ENCODE data around the gene PITX1.

The PITX1 gene

GRCh38 chr5:135054546-135054945 lies 20.5 kb upstream of the PITX1 start:
- TF ChIP-seq ZNF274 (IDR thresholded peaks at IDR 0.05; ENCODE audit: low read depth, low read length) = no peak
- no peak overlapping the region for H3K4me3 ChIP-seq (ENCODE audit: low read length)

DNA sequence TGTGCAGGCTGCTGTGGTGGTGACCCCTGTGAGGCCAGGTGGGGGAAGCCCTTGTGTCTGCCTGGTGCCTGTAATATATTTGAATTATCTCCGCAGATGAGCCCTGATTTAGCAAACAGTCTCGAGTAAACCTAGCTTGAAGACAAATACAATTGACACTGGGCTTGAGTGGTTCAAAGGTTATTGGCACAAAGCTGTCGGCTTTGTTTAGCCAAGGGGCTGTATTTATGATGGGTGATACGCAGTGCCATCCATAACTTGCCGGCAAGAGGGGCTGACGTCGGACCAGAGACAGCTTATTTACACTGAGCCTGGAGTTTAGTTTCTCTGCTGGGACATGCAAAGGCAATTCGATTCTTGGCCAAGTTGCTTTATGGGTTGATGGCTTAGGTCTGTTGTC lies 20.0 kb upstream of the PITX1 start:
- H3K4me3 ChIP-seq (ENCODE audit: low read length) = no peak overlapping the region
- TF ChIP-seq ZNF274 (IDR thresholded peaks at IDR 0.05; ENCODE audit: low read depth, low read length) = no peak

DNA sequence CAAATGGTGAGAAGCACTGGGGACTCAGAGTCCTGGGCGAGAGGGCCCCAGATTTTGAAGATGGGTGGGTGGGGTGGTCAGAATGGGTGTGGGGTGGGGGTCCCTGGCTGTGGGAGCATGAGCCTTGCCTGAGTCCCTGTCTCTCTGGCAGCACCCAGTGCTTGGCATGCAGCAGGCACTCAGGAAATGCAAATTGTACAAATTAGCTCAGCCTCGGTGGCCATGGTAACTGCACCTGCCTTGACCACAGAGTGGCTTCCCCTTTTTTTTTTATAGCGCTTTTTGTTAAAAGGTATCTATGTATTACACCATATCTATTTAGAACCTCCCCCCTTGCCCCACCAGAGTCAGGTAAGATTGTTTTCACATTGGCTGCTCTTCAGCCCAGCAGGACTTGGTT lies 19.2 kb upstream of the PITX1 start:
- H3K4me3 ChIP-seq (ENCODE audit: low read length) = no peak overlapping the region; the same call in 1 of the 2 replicates
- TF ChIP-seq ZNF274 (IDR thresholded peaks at IDR 0.05; ENCODE audit: low read depth, low read length) = no peak

- H3K4me3 ChIP-seq (ENCODE audit: low read length) = no peak overlapping the region
- no peak for TF ChIP-seq ZNF274 (IDR thresholded peaks at IDR 0.05; ENCODE audit: low read depth, low read length)
Observed at GRCh38 chr5:135052511-135053145, 18.6 kb upstream of the PITX1 start.

DNA sequence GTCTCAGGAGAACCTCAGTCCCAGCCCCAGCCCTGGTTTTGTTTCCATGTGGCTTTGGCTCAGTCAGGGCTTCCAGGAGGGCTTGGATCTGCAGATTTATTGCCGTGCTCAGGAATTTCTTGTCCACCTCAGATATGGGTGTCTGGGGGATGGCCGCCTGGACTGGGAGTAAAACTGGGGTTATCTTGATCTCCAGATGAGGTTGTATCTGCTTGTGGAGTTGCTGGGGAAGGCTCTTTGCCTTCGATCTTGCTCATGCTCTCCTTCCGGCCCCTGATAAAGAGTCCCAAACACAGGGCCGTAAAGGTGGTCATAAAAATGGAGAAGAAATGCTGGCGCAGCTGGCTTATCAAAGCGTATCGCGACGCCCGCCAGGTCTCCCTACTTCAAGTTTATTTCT lies 17.8 kb upstream of the PITX1 start:
- H3K4me3 ChIP-seq (ENCODE audit: low read length) = no peak overlapping the region
- TF ChIP-seq ZNF274 (IDR thresholded peaks at IDR 0.05; ENCODE audit: low read depth, low read length) = no peak

DNA sequence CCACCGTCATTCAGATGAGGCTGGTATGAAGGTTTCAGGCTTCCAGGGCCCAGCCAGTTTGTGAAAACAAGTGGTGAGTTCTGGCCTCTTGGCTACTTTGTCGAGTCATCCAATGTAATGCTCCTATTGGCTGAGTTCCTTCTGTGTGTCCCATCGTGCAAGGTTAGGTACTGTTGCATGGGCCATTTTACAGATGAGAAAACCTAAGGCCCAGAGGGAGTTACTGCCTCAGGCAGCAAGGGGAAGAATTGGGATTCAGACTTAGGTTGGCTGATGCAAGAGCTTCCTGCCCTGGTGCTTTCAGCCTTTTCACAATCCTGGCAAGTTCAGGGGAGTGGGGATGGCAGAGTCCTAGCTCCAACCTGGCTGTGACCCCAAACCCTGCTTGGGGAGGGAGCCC lies 17.4 kb upstream of the PITX1 start:
- TF ChIP-seq ZNF274 (IDR thresholded peaks at IDR 0.05; ENCODE audit: low read depth, low read length) = no peak
- H3K4me3 ChIP-seq (ENCODE audit: low read length) = no peak overlapping the region

- TF ChIP-seq ZNF274 (IDR thresholded peaks at IDR 0.05; ENCODE audit: low read depth, low read length) = no peak
- H3K4me3 ChIP-seq (ENCODE audit: low read length) = no peak overlapping the region
Observed at GRCh38 chr5:135050244-135050767, 16.3 kb upstream of the PITX1 start.

DNA sequence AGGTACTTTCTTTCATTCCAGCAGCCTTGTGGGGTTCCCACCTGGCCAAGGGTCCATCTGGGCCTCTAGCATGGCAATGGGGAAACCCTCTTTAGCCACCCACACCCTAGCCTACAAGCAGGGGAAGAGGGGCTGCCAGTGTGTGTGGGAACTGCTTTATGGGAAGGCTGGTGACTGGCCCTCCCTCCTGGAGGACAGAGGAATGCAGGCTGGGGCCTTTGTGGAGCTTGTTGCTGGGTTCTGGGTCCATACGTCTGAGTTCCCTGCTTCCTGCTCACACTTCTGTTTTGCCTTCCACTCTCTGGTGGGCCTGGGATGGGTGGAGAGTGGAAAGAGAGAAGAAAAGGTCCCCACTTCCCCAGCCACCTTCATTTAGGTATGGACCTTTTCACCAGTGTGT lies 14.9 kb upstream of the PITX1 start:
- no peak overlapping the region for H3K4me3 ChIP-seq (ENCODE audit: low read length)
- TF ChIP-seq ZNF274 (IDR thresholded peaks at IDR 0.05; ENCODE audit: low read depth, low read length) = no peak

DNA sequence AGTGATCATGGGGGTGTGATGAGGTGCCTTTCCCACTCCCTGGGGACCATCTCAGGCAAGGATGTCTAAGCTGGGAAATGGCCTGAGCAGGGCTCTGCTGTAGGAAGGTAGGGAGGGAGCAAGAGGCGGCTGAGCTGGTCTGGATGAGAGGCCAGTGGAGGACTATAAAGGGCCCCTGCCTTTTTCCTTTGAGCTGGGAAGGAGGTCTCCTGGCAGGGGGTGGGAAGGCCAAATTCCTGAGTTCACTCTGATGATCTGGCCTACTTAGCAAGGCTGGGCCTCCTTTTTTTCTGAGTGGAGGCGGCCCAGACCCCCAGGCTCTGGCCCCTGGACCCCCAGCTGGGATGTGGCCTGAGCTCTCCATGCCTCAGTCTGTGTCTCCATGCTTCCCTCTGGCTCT lies 14.3 kb upstream of the PITX1 start:
- no peak overlapping the region for H3K4me3 ChIP-seq (ENCODE audit: low read length)
- no peak for TF ChIP-seq ZNF274 (IDR thresholded peaks at IDR 0.05; ENCODE audit: low read depth, low read length)

DNA sequence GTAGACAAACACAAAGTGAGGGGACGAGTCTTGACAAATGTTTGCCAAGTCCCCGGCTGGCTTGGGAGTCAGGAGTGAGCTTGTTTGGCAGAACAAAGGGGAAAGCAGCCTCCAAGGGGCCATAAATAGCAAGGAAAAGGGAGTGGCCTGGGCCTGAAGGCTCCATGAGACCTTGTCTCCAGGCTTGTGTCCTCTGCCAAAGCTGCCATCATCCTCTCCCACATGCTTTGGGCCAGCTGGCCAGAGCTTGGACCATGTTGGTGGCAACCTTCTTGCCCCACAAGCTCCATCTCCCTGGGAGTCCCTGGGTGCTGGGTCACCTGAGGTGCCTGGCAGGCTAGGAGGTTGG lies 13.3 kb upstream of the PITX1 start:
- no peak for TF ChIP-seq ZNF274 (IDR thresholded peaks at IDR 0.05; ENCODE audit: low read depth, low read length)
- no peak overlapping the region for H3K4me3 ChIP-seq (ENCODE audit: low read length)

DNA sequence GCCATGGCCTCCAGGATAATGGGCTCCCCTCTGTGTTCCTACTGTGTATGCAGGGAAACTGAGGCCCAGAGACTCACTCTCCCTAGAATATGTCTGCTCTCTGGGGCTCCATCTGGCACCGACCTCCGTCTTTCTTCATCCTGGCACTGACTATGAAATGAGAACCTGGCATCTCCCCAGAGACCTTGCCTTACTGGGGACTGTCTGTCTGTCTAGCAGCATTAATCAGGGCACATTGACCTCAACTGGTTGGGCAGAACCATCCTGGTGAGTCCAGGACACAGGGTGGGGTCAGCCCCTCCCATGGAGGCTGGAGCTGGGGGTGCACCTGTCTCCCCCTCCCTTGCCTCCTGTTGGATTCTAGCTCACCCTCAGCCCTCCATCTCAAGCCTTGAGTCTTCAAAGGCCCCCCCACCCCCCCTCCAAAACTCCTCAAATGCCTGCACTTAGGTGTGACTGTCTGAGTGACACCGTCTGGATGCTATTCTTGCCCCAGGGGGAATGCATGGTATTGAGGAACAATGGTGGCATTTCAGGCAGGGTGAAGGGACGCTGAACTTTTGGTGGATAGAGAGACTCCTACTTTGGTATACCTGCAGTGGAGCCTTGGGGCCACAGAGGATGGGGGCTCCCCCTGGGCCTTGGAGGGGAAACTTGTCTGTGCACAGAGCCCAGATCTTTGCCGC lies 12.8 kb upstream of the PITX1 start:
- no peak for TF ChIP-seq ZNF274 (IDR thresholded peaks at IDR 0.05; ENCODE audit: low read depth, low read length)

DNA sequence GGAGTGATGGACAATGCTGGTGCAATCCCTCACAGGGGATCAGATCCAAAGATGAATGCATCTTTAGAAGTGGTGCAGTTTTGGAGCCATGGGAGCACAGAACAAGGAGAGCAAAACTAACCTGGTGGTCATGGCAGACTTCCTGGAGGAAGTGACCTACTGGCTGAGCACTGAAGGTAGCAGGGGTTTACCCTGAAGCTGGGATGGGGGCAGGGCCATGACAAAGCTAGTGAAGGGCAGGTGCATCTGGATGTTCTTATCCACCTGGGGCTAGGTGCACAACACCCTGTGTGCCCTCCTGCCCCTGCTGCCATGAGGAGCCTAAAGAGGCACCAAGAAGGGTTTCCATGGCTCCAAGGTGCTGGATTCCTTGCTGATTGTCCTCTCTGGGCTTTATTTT lies 11.5 kb upstream of the PITX1 start:
- H3K4me3 ChIP-seq (ENCODE audit: low read length) = no peak overlapping the region
- TF ChIP-seq ZNF274 (IDR thresholded peaks at IDR 0.05; ENCODE audit: low read depth, low read length) = no peak

More for the DNA sequence above, 12.8 kb upstream of the PITX1 start:
- no peak overlapping the region for H3K4me3 ChIP-seq (ENCODE audit: low read length)

- H3K4me3 ChIP-seq (ENCODE audit: low read length) = no peak overlapping the region
- no peak for TF ChIP-seq ZNF274 (IDR thresholded peaks at IDR 0.05; ENCODE audit: low read depth, low read length)
Observed at GRCh38 chr5:135042595-135042994, 8.6 kb upstream of the PITX1 start.

DNA sequence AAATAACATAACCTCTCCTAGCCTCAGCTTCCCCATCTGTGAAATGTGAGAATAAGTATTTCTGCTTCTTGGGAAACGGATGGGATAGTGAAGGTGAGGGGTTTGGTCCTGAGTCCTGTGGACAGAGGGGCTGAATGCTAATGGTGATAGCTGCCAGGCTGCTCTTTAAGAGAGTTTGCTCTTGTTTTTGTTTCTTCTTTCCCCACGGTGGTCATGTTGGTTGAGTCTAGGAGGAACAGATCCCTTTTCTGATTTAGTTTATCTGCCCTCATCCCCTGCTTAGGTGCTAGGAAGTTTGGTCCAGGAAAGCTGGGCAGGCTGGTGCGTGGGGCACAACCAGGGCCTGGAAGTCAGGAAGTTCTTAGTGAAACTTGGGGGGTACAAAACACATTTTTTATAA lies 7.7 kb upstream of the PITX1 start:
- H3K4me3 ChIP-seq (ENCODE audit: low read length) = no peak overlapping the region
- TF ChIP-seq ZNF274 (IDR thresholded peaks at IDR 0.05; ENCODE audit: low read depth, low read length) = no peak

DNA sequence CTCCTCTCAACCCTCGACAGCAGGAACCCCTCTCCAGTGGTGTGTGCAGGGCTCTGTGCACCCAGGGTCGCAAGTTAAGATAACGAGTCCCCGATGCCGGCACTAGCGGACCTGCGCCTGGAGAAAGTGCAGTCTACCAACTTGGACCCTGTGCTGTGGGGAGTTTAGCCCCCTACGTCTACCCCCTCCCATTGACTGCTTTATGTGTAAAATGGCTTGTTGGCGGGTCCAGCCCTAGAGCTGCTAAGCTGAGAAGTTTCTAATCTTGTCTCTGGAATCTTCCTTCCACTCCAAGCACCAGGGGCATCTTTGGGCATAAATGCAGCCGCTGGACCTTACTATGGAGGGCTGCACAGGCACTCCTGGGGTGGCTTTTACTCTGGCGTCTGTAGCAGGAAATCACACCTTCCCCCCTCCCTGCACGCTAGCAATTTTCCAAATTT lies 7.1 kb upstream of the PITX1 start:
- no peak overlapping the region for H3K4me3 ChIP-seq (ENCODE audit: low read length)
- no peak for TF ChIP-seq ZNF274 (IDR thresholded peaks at IDR 0.05; ENCODE audit: low read depth, low read length)
